HuH-7.5 (cell line): ENCODE data around the gene LIMS1.
"Not testable (repeated sequence)": the region's sequence is repeated elsewhere in the genome, so short reads cannot be mapped to it uniquely, and the experiment has no call there.

Experiments
- DNase-seq: peaks from one replicate; pipeline ENCODE4 v3.0.0; 2011; ENCODE audit warnings: low spot score

LIMS1 gene

DNA sequence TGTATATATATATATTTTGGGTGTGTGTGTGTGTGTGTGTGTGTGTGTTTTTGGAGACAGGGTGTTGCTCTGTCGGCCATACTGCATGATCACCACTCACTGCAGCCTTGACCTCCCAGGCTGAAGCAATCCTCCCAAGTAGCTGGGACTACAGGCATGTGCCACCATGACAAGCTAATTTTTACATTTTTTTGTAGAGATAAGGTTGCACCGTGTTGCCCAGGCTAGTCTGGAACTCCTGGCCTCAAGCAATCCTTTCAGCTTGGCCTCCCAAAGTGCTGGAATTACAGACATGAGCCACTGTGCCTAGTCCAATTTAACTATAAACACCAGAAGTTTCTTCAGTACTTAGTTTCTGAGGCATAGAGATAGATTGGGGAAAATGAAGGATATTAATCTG lies 18.3 kb downstream of the LIMS1 start:
- DNase-seq: no peak

DNA sequence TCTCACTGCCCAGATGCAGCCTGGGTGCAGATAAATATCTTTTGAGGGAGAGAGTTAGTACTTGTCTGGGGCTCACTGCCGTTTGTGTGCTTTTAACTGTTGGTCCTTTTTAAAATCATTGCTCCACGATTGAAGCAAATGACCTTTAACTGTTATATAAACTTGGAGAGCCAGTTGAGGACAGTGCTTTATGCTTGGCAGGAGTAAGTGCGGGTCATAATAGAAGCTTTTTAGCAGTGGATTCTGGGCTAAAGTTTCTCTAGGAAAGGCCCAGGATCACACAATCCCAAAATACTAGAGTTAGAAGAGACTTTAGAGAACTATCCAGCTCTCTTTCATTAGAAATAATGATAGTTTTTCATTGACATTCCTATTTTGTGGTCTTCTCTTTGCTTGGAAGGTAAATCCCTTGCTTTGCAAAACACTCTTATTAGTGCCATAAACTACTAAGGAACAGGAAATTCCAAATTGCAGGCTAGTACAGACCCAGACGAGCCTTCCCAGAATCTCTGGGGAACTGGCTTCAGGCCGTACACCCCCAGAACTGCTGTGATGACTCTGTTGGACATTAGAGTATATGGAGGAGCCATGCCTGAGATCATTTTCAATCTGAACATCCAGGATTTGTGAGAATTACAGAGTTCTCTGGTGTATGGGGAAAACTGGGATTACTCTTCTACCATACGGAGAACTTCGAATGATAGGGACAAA lies 19.1 kb downstream of the LIMS1 start:
- no peak for DNase-seq

DNA sequence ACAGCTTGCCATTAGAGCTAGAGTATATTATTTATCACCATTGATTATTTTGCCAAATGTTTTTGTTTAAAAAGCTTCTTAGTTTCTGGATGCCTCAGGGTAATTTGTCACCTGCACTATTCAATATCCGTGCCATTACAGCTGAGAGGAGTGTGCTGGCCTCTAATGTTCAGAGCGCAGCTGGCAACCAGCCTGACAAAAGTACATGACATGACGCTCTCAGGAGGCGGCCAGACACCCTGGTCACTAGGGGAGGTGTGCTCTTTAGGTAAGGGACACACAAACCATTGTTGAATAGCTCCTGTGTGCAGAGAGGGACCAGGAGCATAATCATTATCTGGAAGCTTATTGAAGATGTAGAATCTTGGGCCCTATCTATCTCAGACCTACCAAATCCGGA lies 20.3 kb downstream of the LIMS1 start:
- DNase-seq: no peak

DNA sequence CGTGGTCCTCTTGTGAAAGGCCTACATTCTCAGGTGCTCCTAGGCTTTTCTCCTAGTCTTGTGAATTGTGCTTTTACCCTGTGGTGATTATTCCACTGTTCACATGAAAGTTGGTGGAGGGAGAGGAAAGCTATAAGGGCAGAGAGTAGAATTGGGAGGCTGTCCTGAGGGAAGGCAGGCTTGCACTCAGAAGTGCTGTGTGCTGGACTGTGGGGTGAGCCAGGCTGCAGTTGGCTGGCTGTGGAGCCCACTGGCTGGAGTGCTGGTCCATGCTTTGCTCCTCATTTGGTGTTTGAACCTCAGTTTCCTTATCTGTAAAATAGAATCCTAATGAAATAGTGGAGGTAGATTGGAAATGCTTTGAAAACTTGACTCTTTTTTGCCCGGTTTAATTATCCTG lies 21.3 kb downstream of the LIMS1 start:
- DNase-seq: no peak

GRCh38 chr2:108556581-108556980 lies 22.3 kb downstream of the LIMS1 start:
- not testable (repeated sequence) for DNase-seq

- no peak for DNase-seq
Observed at GRCh38 chr2:108560241-108560811, 26.1 kb downstream of the LIMS1 start.

- DNase-seq: no peak
Observed at GRCh38 chr2:108560895-108561530, 26.7 kb downstream of the LIMS1 start.

GRCh38 chr2:108562274-108562673 lies 28.0 kb downstream of the LIMS1 start:
- no peak for DNase-seq

DNA sequence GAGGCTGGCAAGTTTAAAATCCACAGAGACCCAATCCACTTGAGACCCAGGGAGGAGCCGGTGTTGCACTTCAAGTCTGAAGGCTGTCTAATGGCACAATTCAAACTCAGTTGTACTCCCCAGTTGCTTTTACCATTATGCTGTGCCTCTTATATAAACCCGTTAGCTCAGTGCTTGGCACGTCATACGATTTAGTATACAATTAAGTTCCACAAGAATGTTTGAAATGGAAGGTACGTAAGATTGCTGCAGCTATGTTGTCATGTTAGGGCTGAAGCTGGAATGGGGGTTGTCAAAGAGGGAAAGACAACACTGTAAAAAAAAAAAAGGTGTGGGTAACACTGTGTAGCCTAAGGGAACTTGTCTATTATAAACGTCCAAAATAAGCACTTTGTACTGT lies 30.2 kb downstream of the LIMS1 start:
- DNase-seq: no peak

DNA sequence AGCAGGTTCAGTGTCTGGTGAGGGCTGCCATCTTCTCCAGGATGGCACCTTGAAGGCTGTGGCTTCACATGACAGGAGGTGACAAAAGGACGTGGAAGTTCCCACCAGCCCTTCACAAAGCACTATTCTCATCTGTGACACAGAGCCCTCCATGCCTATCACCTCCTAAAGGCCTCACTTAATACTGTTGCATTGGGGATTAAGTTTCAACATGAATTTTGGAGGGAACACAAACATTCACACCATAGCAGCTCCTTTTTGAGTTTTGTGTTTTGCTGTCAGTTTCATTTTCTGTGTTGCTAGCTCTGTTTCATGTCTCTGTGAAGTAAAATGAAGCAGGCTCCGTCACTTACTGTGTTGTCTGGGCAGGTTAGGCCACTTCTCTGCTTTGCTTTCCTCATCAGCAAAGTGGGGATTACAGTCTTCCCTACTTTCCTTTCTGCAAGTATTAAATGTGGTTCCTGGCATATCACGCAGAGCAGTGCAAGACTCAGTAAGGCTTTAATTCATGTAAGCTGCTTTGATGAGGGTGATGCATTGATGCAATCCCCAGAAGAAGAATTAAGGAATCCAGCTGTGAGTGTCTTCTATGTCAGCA lies 31.6 kb downstream of the LIMS1 start:
- DNase-seq: no peak

DNA sequence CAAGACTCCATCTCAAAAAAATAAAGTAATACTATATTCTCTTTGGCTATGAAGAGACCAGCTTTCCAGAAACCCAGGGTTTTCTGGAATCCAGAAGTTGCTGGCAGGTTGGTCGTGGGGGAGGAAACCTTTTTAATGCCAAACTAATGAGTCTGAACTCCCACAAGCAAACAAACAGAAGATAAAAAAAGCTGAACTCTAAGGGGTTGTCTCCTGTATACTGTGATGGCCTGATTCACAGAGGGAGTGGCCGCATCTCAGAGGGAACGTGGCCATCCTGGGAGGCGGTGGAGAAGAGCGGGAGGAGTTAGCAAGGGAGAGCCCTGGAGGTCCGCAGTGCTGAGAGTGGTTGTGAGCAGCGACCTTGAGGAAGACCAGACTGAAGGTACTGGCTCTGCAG lies 36.1 kb downstream of the LIMS1 start:
- no peak for DNase-seq

- no peak for DNase-seq
Observed at GRCh38 chr2:108571286-108571685, 37.0 kb downstream of the LIMS1 start.

- no peak for DNase-seq
Observed at GRCh38 chr2:108573061-108573460, 38.8 kb downstream of the LIMS1 start.

DNA sequence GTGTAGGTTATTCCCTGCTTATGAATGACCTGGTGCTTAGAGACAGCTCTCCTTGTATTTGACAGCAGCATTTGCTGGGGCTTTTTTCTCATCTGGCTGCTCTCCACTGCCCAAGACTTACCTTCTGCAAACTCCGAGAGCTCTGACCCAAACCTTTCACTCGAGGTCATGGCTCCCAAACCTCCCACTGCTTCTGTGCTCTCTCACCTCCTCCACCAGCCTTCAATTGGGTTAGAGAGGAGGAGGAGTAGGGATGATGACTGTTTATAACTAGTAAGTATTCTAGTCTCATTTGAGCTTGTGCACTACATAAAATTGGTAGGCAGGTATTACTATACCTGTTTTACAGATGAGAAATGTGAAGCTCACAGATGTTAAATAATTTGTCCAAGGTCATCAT lies 40.1 kb downstream of the LIMS1 start:
- no peak for DNase-seq

GRCh38 chr2:108575132-108575966 lies 41.1 kb downstream of the LIMS1 start:
- DNase-seq: no peak

DNA sequence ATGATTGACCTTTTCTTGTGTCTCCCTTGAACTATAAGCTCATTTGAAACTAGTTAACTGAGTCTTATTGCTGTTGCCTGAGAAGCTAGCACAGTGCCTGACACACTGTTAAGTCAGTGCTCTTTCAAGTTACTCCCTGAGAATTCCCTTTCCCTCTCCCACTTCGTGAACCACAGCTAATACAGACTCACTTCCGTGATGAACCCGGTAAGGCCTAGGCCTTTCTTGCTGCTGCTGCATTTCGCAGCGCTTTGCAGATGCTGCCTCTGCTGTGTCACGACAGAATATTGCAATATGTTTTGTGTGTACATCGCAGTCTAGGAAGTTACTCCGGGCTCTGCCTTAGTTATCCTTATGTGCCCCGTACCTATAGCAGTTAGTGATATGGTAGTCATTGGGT lies 42.8 kb downstream of the LIMS1 start:
- no peak for DNase-seq

GRCh38 chr2:108579623-108580022 lies 45.4 kb downstream of the LIMS1 start:
- no peak for DNase-seq

DNA sequence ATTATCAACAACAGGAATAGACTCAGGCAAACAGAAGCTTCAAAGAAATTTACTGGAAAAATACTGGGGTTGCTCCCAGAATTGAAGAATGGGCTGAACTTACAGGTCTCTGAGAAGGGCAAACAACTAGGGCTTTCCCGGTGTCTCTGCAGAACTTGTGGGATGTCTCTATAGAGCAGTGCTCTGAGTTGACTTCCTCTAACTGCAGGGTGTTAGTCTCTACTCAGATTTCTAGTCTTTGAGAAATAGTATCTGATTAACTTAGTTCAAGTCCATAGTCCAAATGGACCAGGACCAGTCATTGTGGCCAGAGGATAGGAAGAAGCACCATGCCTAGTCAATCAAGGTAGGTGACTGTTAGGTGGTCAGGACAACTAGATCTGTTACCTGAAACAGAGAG lies 45.8 kb downstream of the LIMS1 start:
- DNase-seq: no peak

GRCh38 chr2:108583903-108584520 lies 49.7 kb downstream of the LIMS1 start:
- DNase-seq: peak; percentile 53

DNA sequence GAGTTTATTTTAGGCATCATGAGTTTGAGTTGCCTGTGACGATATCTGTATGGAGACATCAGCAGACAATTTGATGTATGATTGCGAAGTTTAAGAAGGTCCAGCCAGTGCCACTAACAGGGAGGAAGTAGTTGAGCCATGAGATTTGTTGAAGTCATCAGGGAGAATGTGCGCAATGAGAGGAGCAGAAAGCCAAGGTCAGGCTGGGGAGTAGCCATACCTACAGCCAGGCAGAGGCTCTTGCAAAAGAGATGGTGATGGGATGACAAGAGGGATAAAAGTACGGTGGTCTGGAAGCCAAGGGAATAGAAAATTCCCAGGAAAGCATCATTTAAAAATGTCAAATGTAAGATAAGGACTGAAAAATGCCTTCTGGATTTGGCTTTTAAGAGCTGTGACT lies 51.2 kb downstream of the LIMS1 start:
- DNase-seq: no peak

- no peak for DNase-seq
Observed at GRCh38 chr2:108586116-108586515, 51.8 kb downstream of the LIMS1 start.

DNA sequence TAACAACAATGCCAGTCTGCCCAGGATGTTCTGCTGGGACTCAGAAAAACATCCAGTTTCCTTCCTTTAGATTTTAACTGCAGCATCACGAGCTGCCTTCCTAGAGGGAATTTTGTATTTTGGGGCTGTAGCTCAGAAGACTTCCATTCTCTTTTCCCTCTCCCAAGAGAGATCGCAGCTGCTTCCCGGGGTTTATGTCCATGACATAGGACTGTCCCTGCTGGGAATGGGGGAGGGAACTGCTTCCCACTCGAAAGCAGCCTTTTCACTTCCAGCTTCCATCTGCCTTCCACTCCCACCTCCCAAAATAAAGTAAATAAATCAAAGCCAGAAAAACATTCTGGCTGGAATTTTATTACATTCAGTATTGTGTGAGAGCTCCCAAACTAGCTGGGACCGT lies 52.4 kb downstream of the LIMS1 start:
- DNase-seq: no peak
